DOHH2 (cell line): Measurements from ENCODE around the gene HHAT.

Source experiments
- EZH2phosphoT487 ChIP-seq: fragments of 200-600 bp; sonication (generic); IDR thresholded peaks from 2 replicates; pipeline ENCODE4 v1.6.1; 2017; ENCODE audit warnings: borderline replicate concordance, mild to moderate bottlenecking, antibody characterized with exemption, low read length, moderate library complexity, mixed read lengths
- TF ChIP-seq, protein P1 (sequence below): fragments of 200-600 bp; sonication (generic); IDR thresholded peaks from one replicate; pipeline ENCODE4 v1.5.1; 2014; ENCODE audit warnings: antibody characterized with exemption, mild to moderate bottlenecking, low read depth, low read length; ENCODE audit not compliant: poor library complexity, severe bottlenecking

GRCh38 chr1:210685295-210685650, 356.6 kb downstream of the HHAT start:
- TF ChIP-seq, protein P1, sequence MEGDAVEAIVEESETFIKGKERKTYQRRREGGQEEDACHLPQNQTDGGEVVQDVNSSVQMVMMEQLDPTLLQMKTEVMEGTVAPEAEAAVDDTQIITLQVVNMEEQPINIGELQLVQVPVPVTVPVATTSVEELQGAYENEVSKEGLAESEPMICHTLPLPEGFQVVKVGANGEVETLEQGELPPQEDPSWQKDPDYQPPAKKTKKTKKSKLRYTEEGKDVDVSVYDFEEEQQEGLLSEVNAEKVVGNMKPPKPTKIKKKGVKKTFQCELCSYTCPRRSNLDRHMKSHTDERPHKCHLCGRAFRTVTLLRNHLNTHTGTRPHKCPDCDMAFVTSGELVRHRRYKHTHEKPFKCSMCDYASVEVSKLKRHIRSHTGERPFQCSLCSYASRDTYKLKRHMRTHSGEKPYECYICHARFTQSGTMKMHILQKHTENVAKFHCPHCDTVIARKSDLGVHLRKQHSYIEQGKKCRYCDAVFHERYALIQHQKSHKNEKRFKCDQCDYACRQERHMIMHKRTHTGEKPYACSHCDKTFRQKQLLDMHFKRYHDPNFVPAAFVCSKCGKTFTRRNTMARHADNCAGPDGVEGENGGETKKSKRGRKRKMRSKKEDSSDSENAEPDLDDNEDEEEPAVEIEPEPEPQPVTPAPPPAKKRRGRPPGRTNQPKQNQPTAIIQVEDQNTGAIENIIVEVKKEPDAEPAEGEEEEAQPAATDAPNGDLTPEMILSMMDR, result no peak
- TF ChIP-seq EZH2phosphoT487, result no peak
